Liver (tissue), 9 donors: ENCODE measurements around the gene PARD6G. TPM values are rescaled to one million over a fixed set of nuclear protein-coding genes. Genes with fewer than 3 reads are reported as not detected.

ENCODE experiments used
- DNase-seq: peaks from one replicate; pipeline ENCODE4 v3.0.0-alpha.2; 2017; ENCODE audit warnings: low spot score
- H3K27ac ChIP-seq, 2 donors: one replicate each; pipeline ENCODE4 v1.7.0; 2013; ENCODE audit warnings: inconsistent platforms in 2 of 2, low read length in 2 of 2, control low read depth in 1 of 2, low read depth in 1 of 2, mild to moderate bottlenecking in 1 of 2
- H3K27me3 ChIP-seq, 4 donors: one replicate each; pipeline versions ENCODE4 v1.6.1 to v1.7.0; 2013; ENCODE audit warnings: low read length in 3 of 4, inconsistent platforms in 1 of 4, mild to moderate bottlenecking in 1 of 4, moderate library complexity in 1 of 4; ENCODE audit not compliant: control insufficient read depth in 4 of 4, insufficient read depth in 4 of 4
- H3K36me3 ChIP-seq, 4 donors: one replicate each; pipeline versions ENCODE4 v1.6.1 to v1.7.0; 2013; ENCODE audit warnings: low read length in 3 of 4, mild to moderate bottlenecking in 3 of 4, low read depth in 1 of 4, moderate library complexity in 1 of 4; ENCODE audit not compliant: control insufficient read depth in 4 of 4, insufficient read depth in 3 of 4
- H3K4me1 ChIP-seq, 4 donors: one replicate each; pipeline versions ENCODE4 v1.6.1 to v1.7.0; 2013; ENCODE audit warnings: low read length in 3 of 4, mild to moderate bottlenecking in 3 of 4, moderate library complexity in 1 of 4; ENCODE audit not compliant: control insufficient read depth in 4 of 4, insufficient read depth in 4 of 4
- H3K4me3 ChIP-seq, 3 donors: one replicate each; pipeline versions ENCODE4 v1.6.1 to v1.7.0; 2013; ENCODE audit warnings: low read length in 3 of 3, control low read depth in 1 of 3, low read depth in 1 of 3, mild to moderate bottlenecking in 1 of 3
- H3K9ac ChIP-seq, 2 donors: one replicate each; pipeline ENCODE4 v1.7.0; 2013; ENCODE audit warnings: low read length in 2 of 2, mild to moderate bottlenecking in 2 of 2, moderate library complexity in 2 of 2, control low read depth in 1 of 2, low read depth in 1 of 2
- H3K9me3 ChIP-seq, 4 donors: one replicate each; pipeline versions ENCODE4 v1.6.1 to v1.7.0; 2013; ENCODE audit warnings: low read length in 3 of 4; ENCODE audit not compliant: control insufficient read depth in 4 of 4
- CTCF ChIP-seq: fragments of 150-350 bp; IDR thresholded peaks from 2 replicates; pipeline ENCODE4 v1.5.1; 2017; ENCODE audit warnings: improper control_type of control experiment, low read depth, low read length; ENCODE audit not compliant: missing input control
- EGR1 ChIP-seq, 2 donors: IDR thresholded peaks; 2 replicates each; pipeline ENCODE4 v1.6.1; 2016 to 2018; ENCODE audit warnings: antibody characterized with exemption in 2 of 2, low read depth in 2 of 2
- FOXA1 ChIP-seq: IDR thresholded peaks from 2 replicates; pipeline ENCODE4 v1.6.1; 2016; ENCODE audit warnings: antibody characterized with exemption
- FOXA2 ChIP-seq: IDR thresholded peaks from 2 replicates; pipeline ENCODE4 v1.6.1; 2016; ENCODE audit warnings: antibody characterized with exemption
- GABPA ChIP-seq, 2 donors: IDR thresholded peaks in 1 of 2; conservative IDR thresholded peaks in 1 of 2; 2 replicates each; pipeline ENCODE4 v1.6.1; 2016; ENCODE audit warnings: antibody characterized with exemption in 2 of 2, mild to moderate bottlenecking in 1 of 2, moderate library complexity in 1 of 2
- HNF4A ChIP-seq, 2 donors: conservative IDR thresholded peaks; 2 replicates each; pipeline ENCODE4 v1.6.1; 2016; ENCODE audit warnings: antibody characterized with exemption in 2 of 2, mild to moderate bottlenecking in 2 of 2
- HNF4G ChIP-seq: IDR thresholded peaks from 2 replicates; pipeline ENCODE4 v1.6.1; 2016; ENCODE audit warnings: antibody characterized with exemption
- RAD21 ChIP-seq, 2 donors: IDR thresholded peaks; 2 replicates each; pipeline ENCODE4 v1.6.1; 2016; ENCODE audit warnings: antibody characterized with exemption in 2 of 2, mild to moderate bottlenecking in 2 of 2
- RXRA ChIP-seq, 2 donors: IDR thresholded peaks; 2 replicates each; pipeline ENCODE4 v1.6.1; 2017 to 2018; ENCODE audit warnings: antibody characterized with exemption in 2 of 2, mild to moderate bottlenecking in 1 of 2
- SP1 ChIP-seq: IDR thresholded peaks from 2 replicates; pipeline ENCODE4 v1.6.1; 2018; ENCODE audit warnings: antibody characterized with exemption, mild to moderate bottlenecking
- YY1 ChIP-seq: IDR thresholded peaks from 2 replicates; pipeline ENCODE4 v1.6.1; 2016; ENCODE audit warnings: antibody characterized with exemption, mild to moderate bottlenecking
- WGBS: extraction: QIAGEN DNeasy Blood & Tissue Kit; methylation state at CpG from one replicate; pipeline ENCODE4 v1.1.7; 2013; 5-methylcytosine and 5-hydroxymethylcytosine counted together
- polyA plus RNA-seq, 2 donors: library from polyadenylated mRNA; stranded (reverse) in 1 of 2; unstranded in 1 of 2; fragments of 200-250 nt in 1 of 2; fragments of >200 nt in 1 of 2; fragmentation: Nextera tagmentation in 1 of 2; extraction: Ambion mirVana in 1 of 2; gene quantifications; one replicate each; pipeline versions ENCODE4 v1.2.1 to v1.2.3, GENCODE V29; 2013 to 2015
- total RNA-seq, 2 donors: library from RNA; depleted of rRNA; stranded (reverse); fragments of >200 nt; gene quantifications; one replicate each; pipeline ENCODE4 v1.2.3, GENCODE V29; 2014
- donor health status: healthy.
- donor health status: healthy.
- donor health status: healthy.
- donor health status: healthy.
- donor health status: healthy.

The PARD6G gene
- total and polyA plus RNA-seq, 4 donors = 0.96 to 2.4 (median 1.8) TPM

GRCh38 chr18:80198391-80198790 is 48.9 kb downstream of the PARD6G start:
- Histone ChIP-seq H3K27me3 (no peaks in the 10 kb centered on the region), H3K27ac (no peak overlapping the region), H3K4me1 (peaks cover 0 to 6% (median 0%) of the 10 kb centered on the region in 4 donors), H3K9ac (no peak overlapping the region), H3K9me3 (no peaks in the 10 kb centered on the region), H3K4me3 (no peak overlapping the region), H3K36me3 (no peaks in the 10 kb centered on the region)
- 82% methylated on average over 1 of the region's 1 CpG for WGBS
- TF ChIP-seq SP1 = no peak
- TF ChIP-seq HNF4G = no peak
- no peak for DNase-seq

- DNase-seq = no peak
- Histone ChIP-seq H3K9me3 (no peaks in the 10 kb centered on the region), H3K27ac (peak overlapping the region in 1 of 2 donors; percentile 31), H3K27me3 (no peaks in the 10 kb centered on the region), H3K36me3 (no peaks in the 10 kb centered on the region), H3K4me3 (no peak overlapping the region), H3K9ac (no peak overlapping the region), H3K4me1 (peaks cover 0 to 6% (median 0%) of the 10 kb centered on the region in 4 donors)
- WGBS = 70% methylated on average over 4 of the region's 4 CpGs
- no peak for TF ChIP-seq GABPA (IDR thresholded peaks at IDR 0.05 in 1 of 2, conservative IDR thresholded peaks at IDR 0.05 in 1 of 2)
- no peak for TF ChIP-seq HNF4A (conservative IDR thresholded peaks at IDR 0.05)
- TF ChIP-seq RAD21 (IDR thresholded peaks at IDR 0.05) = no peak
- no peak for TF ChIP-seq HNF4G
- no peak for TF ChIP-seq CTCF
- no peak for TF ChIP-seq FOXA1
- no peak for TF ChIP-seq FOXA2
Observed at GRCh38 chr18:80197528-80197927, 49.8 kb downstream of the PARD6G start.

GRCh38 chr18:80196528-80197320 is 50.6 kb downstream of the PARD6G start:
- WGBS = 71% methylated on average over 13 of the region's 13 CpGs
- Histone ChIP-seq H3K9me3 (no peaks in the 10 kb centered on the region), H3K4me1 (peaks cover 0 to 6% (median 0%) of the 10 kb centered on the region in 4 donors), H3K27me3 (no peaks in the 10 kb centered on the region), H3K4me3 (no peak overlapping the region), H3K36me3 (no peaks in the 10 kb centered on the region), H3K9ac (no peak overlapping the region), H3K27ac (peak overlapping the region; percentile 22 to 31)
- TF ChIP-seq YY1 = no peak
- TF ChIP-seq RXRA (IDR thresholded peaks at IDR 0.05) = peak in 1 of 2 donors; percentile 6
- no peak for TF ChIP-seq CTCF
- TF ChIP-seq EGR1 (IDR thresholded peaks at IDR 0.05; ENCODE audit: low read depth in 2 of 2) = no peak
- DNase-seq = peak; percentile 23
